HL-60 (cell line): ENCODE measurements around the gene ANKRD55.

Experiments
- GABPA ChIP-seq: IDR thresholded peaks from 2 replicates; pipeline ENCODE4 v1.6.1; 2012; ENCODE audit warnings: low read depth
- POLR2AphosphoS5 ChIP-seq: IDR thresholded peaks from 2 replicates; pipeline ENCODE4 v1.6.1; 2012; ENCODE audit warnings: low read depth
- TF ChIP-seq, protein P1 (sequence below): IDR thresholded peaks from one replicate; pipeline ENCODE4 v1.5.1; 2011; ENCODE audit warnings: low read length, control low read depth, inconsistent platforms; ENCODE audit not compliant: insufficient read depth
- TF ChIP-seq, protein P2 (sequence below): IDR thresholded peaks from 2 replicates; pipeline ENCODE4 v1.6.1; 2012; ENCODE audit warnings: low read depth; ENCODE audit not compliant: insufficient replicate concordance

DNA sequence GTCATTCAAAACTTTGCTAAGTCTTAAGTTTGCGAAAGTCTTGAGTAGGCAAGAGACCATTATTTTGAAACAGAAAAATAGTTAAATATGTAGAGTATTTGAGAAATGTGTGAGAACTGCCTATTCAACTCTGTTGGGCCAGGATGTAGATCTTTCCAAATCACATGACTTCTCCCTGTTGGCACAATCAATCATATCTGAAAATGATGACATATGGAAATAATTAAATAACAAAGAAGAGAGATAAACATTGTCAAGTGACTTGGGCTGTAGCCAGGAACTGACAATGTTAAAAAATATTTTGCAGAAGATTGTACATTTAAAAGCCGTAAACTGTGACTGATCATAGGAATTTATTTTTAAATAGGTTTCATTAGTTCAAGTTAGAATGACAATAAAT, 133.8 kb downstream of the ANKRD55 start:
- TF ChIP-seq, protein P1, sequence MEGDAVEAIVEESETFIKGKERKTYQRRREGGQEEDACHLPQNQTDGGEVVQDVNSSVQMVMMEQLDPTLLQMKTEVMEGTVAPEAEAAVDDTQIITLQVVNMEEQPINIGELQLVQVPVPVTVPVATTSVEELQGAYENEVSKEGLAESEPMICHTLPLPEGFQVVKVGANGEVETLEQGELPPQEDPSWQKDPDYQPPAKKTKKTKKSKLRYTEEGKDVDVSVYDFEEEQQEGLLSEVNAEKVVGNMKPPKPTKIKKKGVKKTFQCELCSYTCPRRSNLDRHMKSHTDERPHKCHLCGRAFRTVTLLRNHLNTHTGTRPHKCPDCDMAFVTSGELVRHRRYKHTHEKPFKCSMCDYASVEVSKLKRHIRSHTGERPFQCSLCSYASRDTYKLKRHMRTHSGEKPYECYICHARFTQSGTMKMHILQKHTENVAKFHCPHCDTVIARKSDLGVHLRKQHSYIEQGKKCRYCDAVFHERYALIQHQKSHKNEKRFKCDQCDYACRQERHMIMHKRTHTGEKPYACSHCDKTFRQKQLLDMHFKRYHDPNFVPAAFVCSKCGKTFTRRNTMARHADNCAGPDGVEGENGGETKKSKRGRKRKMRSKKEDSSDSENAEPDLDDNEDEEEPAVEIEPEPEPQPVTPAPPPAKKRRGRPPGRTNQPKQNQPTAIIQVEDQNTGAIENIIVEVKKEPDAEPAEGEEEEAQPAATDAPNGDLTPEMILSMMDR = no peak
- no peak for TF ChIP-seq POLR2AphosphoS5
- TF ChIP-seq, protein P2, sequence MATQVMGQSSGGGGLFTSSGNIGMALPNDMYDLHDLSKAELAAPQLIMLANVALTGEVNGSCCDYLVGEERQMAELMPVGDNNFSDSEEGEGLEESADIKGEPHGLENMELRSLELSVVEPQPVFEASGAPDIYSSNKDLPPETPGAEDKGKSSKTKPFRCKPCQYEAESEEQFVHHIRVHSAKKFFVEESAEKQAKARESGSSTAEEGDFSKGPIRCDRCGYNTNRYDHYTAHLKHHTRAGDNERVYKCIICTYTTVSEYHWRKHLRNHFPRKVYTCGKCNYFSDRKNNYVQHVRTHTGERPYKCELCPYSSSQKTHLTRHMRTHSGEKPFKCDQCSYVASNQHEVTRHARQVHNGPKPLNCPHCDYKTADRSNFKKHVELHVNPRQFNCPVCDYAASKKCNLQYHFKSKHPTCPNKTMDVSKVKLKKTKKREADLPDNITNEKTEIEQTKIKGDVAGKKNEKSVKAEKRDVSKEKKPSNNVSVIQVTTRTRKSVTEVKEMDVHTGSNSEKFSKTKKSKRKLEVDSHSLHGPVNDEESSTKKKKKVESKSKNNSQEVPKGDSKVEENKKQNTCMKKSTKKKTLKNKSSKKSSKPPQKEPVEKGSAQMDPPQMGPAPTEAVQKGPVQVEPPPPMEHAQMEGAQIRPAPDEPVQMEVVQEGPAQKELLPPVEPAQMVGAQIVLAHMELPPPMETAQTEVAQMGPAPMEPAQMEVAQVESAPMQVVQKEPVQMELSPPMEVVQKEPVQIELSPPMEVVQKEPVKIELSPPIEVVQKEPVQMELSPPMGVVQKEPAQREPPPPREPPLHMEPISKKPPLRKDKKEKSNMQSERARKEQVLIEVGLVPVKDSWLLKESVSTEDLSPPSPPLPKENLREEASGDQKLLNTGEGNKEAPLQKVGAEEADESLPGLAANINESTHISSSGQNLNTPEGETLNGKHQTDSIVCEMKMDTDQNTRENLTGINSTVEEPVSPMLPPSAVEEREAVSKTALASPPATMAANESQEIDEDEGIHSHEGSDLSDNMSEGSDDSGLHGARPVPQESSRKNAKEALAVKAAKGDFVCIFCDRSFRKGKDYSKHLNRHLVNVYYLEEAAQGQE = no peak
- TF ChIP-seq GABPA = no peak
